ENCODE measurements around the gene FRZB.

GRCh38 chr2:182867426-182868053 is 1.1 kb upstream of the FRZB start:
- TF ChIP-seq CTCF (IDR thresholded peaks at IDR 0.05) = no peak
- TF ChIP-seq SP1 (CRISPR knock-in tag; conservative IDR thresholded peaks at IDR 0.05) = no peak
- no peak for TF ChIP-seq CREB1 (CRISPR knock-in tag; IDR thresholded peaks at IDR 0.05)
- TF ChIP-seq ZNF416 (CRISPR knock-in tag; IDR thresholded peaks at IDR 0.05) = no peak
- no peak for TF ChIP-seq ETV6 (CRISPR knock-in tag; IDR thresholded peaks at IDR 0.05)
- no peak for TF ChIP-seq STAT6 (CRISPR knock-in tag; conservative IDR thresholded peaks at IDR 0.05; ENCODE audit: low read depth)
- TF ChIP-seq, protein P1, sequence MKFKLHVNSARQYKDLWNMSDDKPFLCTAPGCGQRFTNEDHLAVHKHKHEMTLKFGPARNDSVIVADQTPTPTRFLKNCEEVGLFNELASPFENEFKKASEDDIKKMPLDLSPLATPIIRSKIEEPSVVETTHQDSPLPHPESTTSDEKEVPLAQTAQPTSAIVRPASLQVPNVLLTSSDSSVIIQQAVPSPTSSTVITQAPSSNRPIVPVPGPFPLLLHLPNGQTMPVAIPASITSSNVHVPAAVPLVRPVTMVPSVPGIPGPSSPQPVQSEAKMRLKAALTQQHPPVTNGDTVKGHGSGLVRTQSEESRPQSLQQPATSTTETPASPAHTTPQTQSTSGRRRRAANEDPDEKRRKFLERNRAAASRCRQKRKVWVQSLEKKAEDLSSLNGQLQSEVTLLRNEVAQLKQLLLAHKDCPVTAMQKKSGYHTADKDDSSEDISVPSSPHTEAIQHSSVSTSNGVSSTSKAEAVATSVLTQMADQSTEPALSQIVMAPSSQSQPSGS (CRISPR knock-in tag; IDR thresholded peaks at IDR 0.05; ENCODE audit: borderline replicate concordance, low read depth) = no peak
- no peak for TF ChIP-seq CBFB (CRISPR knock-in tag; IDR thresholded peaks at IDR 0.05; ENCODE audit: low read depth)
- TF ChIP-seq NFE2L1 (CRISPR knock-in tag; IDR thresholded peaks at IDR 0.05) = no peak
- no peak for TF ChIP-seq TEAD4 (CRISPR knock-in tag; IDR thresholded peaks at IDR 0.05)
- TF ChIP-seq GRHL2 (CRISPR knock-in tag; IDR thresholded peaks at IDR 0.05; ENCODE audit: insufficient replicate concordance, severe bottlenecking) = no peak
- TF ChIP-seq FOXP1 (CRISPR knock-in tag; IDR thresholded peaks at IDR 0.05; ENCODE audit: borderline replicate concordance) = no peak
- no peak for TF ChIP-seq USF2 (CRISPR knock-in tag; IDR thresholded peaks at IDR 0.05)
